Uterus (tissue), 4 donors: Measurements from ENCODE around the gene ARHGEF10L. TPM values are rescaled to one million over a fixed set of nuclear protein-coding genes. Genes with fewer than 3 reads are reported as not detected.

Experiments used
- DNase-seq, 2 donors: peaks; one replicate each; pipeline ENCODE4 v3.0.0-alpha.2; 2019 to 2020
- H3K27ac ChIP-seq, 2 donors: fragments of 200-600 bp; sonication (generic); 1 replicate in 1 of 2; 2 replicates in 1 of 2; pipeline ENCODE4 v1.5.1; 2016 to 2018
- H3K27me3 ChIP-seq, 2 donors: fragments of 200-600 bp; sonication (generic); one replicate each; pipeline ENCODE4 v1.5.1; 2018 to 2019; ENCODE audit warnings: control low read depth in 1 of 2
- H3K36me3 ChIP-seq, 2 donors: fragments of 200-600 bp; sonication (generic); one replicate each; pipeline ENCODE4 v1.5.1; 2019; ENCODE audit warnings: control low read depth in 1 of 2
- H3K4me1 ChIP-seq, 2 donors: fragments of 200-600 bp; sonication (generic); one replicate each; pipeline ENCODE4 v1.5.1; 2018 to 2019; ENCODE audit warnings: control low read depth in 1 of 2
- H3K4me3 ChIP-seq, 2 donors: fragments of 200-600 bp; sonication (generic); 1 replicate in 1 of 2; 2 replicates in 1 of 2; pipeline ENCODE4 v1.5.1; 2018 to 2019; ENCODE audit warnings: mild to moderate bottlenecking in 1 of 2
- H3K9me3 ChIP-seq, 2 donors: fragments of 200-600 bp; sonication (generic); one replicate each; pipeline ENCODE4 v1.5.1; 2019; ENCODE audit warnings: control low read depth in 1 of 2
- CTCF ChIP-seq, 4 experiments: fragments of 200-600 bp in 2 of 4; fragments of 450-650 bp in 2 of 4; sonication (generic) in 2 of 4; IDR thresholded peaks; one replicate each; pipeline ENCODE4 v1.5.1; 2016 to 2019; ENCODE audit warnings: antibody characterized with exemption in 4 of 4, mild to moderate bottlenecking in 2 of 4, moderate library complexity in 1 of 4
- POLR2A ChIP-seq, 2 donors: fragments of 450-650 bp; IDR thresholded peaks; one replicate each; pipeline ENCODE4 v1.6.1; 2016; ENCODE audit warnings: antibody characterized with exemption in 2 of 2, mild to moderate bottlenecking in 1 of 2, moderate library complexity in 1 of 2
- intact Hi-C: fragments of 100-400 bp; cut with DNase I; formaldehyde crosslinking; loops from one replicate; pipeline ENCODE4 v1.15.1; 2023; ENCODE audit warnings: low total_unique reads
- total RNA-seq, 4 donors: library from RNA; depleted of rRNA in 3 of 4; stranded (reverse); fragments of >200 nt in 3 of 4; gene quantifications; one replicate each; pipeline versions ENCODE4 v1.1.0 to v1.2.4, GENCODE V29; 2014 to 2023
- donor health status: DM: yes; HTN: yes; CAD: no.

ARHGEF10L gene
- total RNA-seq, 4 donors from 2014 or later: 5.6 to 61.9 (median 19.1) TPM

- no peaks in the 10 kb centered on the region for H3K9me3 ChIP-seq
- H3K27ac ChIP-seq: no peak overlapping the region
- no peaks in the 10 kb centered on the region for H3K36me3 ChIP-seq
- no peak overlapping the region for H3K4me3 ChIP-seq
- no peaks in the 10 kb centered on the region for H3K4me1 ChIP-seq
- no peaks in the 10 kb centered on the region for H3K27me3 ChIP-seq
- TF ChIP-seq CTCF (IDR thresholded peaks at IDR 0.05) (no peak), POLR2A (IDR thresholded peaks at IDR 0.05) (no peak)
- no peak for DNase-seq
- intact Hi-C loops: no loop called here
Observed at GRCh38 chr1:17733661-17734060, 194.2 kb downstream of the ARHGEF10L start.

DNA sequence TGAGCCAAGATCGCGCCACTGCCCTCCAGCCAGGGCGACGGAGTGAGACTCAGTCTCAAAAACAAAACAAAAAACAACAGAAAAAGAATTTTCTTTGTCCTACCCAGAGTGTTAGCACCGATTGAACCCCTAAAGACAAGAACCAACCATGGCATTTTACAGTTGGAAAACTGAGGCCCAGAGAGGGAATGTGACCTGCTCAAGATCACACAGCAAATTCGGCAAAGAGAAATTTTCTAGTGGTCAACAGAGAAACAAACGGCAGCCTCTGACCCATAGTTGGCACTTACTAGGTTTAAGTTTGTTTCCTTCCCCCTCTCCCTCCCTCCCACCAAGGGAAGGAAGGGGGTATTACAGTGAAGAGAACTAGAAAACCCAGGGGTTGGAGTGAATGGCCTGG lies 195.1 kb downstream of the ARHGEF10L start:
- intact Hi-C loops: no loop called here
- no peaks in the 10 kb centered on the region for H3K36me3 ChIP-seq
- H3K27me3 ChIP-seq: no peaks in the 10 kb centered on the region
- H3K4me1 ChIP-seq: no peaks in the 10 kb centered on the region
- no peak for DNase-seq
- H3K9me3 ChIP-seq: no peaks in the 10 kb centered on the region
- H3K27ac ChIP-seq: no peak overlapping the region
- TF ChIP-seq POLR2A (IDR thresholded peaks at IDR 0.05) (no peak), CTCF (IDR thresholded peaks at IDR 0.05) (no peak)
- H3K4me3 ChIP-seq: no peak overlapping the region

DNA sequence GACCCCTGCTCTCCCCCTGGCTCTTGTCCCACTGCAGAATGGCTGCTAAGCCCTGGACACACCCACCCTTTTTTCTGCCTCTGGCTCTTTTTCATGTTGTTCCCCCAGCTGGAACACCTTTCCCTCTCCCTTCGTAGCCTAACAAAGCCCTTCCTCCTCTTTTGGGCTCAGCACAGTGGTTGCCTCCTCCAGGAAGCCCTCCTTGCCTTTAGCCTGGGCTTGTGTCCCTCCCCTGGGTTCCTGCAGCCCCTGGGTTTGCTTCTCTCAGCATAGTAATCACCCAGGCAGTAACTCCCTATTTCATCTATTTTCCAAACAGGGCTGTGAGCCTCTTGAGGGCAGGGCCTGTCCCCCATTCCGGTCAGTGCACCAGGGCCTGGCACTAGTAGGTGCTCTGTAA lies 195.8 kb downstream of the ARHGEF10L start:
- no peaks in the 10 kb centered on the region for H3K27me3 ChIP-seq

GRCh38 chr1:17735793-17736192 lies 196.3 kb downstream of the ARHGEF10L start:
- intact Hi-C loops: no loop called here
- Histone ChIP-seq H3K9me3 (no peaks in the 10 kb centered on the region), H3K4me3 (no peak overlapping the region), H3K27ac (no peak overlapping the region), H3K4me1 (no peaks in the 10 kb centered on the region), H3K27me3 (no peaks in the 10 kb centered on the region), H3K36me3 (no peaks in the 10 kb centered on the region)
- TF ChIP-seq CTCF (IDR thresholded peaks at IDR 0.05): no peak
- no peak for TF ChIP-seq POLR2A (IDR thresholded peaks at IDR 0.05)
- DNase-seq: no peak

More for the DNA sequence above, 195.8 kb downstream of the ARHGEF10L start:
- H3K9me3 ChIP-seq: no peaks in the 10 kb centered on the region
- no peaks in the 10 kb centered on the region for H3K4me1 ChIP-seq
- intact Hi-C loops: no loop called here
- H3K27ac ChIP-seq: no peak overlapping the region
- DNase-seq: no peak
- no peak overlapping the region for H3K4me3 ChIP-seq
- no peak for TF ChIP-seq CTCF (IDR thresholded peaks at IDR 0.05)
- no peak for TF ChIP-seq POLR2A (IDR thresholded peaks at IDR 0.05)
- H3K36me3 ChIP-seq: no peaks in the 10 kb centered on the region

GRCh38 chr1:17736625-17737024 lies 197.1 kb downstream of the ARHGEF10L start:
- TF ChIP-seq CTCF (IDR thresholded peaks at IDR 0.05) (no peak), POLR2A (IDR thresholded peaks at IDR 0.05) (no peak)
- DNase-seq: no peak
- H3K4me3 ChIP-seq: no peak overlapping the region
- H3K27ac ChIP-seq: no peak overlapping the region
- H3K27me3 ChIP-seq: no peaks in the 10 kb centered on the region
- H3K36me3 ChIP-seq: no peaks in the 10 kb centered on the region
- H3K4me1 ChIP-seq: no peaks in the 10 kb centered on the region
- H3K9me3 ChIP-seq: no peaks in the 10 kb centered on the region
- intact Hi-C loops: no loop called here
